ENCODE data around the gene ARHGEF1.

DNA sequence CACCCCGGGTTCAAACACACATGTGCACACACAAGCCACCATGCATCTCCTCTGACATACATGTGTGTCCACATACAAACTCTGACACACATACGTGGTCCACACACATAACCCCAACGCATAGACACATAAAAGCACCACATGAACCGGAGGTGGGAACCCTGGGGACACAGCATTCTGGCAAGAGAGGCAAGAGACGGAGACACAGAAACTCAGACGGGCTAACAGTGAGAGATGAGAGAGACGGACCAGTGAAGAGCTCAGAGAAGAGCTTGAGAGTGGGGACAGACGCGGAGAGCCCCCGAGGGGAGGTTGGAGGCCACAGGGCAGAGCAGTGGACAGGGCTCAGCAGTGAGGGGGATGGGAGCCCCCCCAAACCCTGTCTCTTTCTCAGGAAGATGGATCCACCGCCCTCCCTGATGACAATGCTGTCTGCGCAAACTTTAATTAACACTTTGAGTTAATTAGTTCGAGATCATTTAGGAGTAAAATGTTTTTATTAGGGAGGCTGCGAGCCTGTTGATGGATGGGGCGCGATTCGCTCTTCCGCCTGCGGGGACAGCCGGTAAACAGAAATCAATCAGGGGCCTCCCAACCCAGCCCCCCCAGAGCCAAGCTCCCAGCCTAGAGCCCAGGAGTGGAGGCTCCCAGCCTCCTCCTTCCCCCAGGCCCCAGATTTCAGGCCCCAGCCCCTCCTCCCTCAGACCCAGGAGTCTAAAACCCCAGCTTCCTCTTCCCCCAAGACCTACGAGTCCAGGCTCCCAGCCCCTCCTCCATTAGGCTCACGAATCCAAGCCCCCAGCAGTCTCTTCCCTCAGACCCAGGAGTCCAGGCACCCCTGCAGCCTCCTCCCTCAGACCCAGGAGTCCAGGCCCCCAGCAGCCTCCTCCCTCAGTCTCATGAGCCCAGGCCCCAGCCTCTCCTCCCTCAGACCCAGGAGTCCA is 54.8 kb downstream of the ARHGEF1 start:
- TF ChIP-seq POLR2A (IDR thresholded peaks at IDR 0.05): no peak
- no peak for TF ChIP-seq POLR2AphosphoS5 (IDR thresholded peaks at IDR 0.05; ENCODE audit: insufficient read depth in 1 of 2, low read depth in 1 of 2)
- TF ChIP-seq, protein P1, sequence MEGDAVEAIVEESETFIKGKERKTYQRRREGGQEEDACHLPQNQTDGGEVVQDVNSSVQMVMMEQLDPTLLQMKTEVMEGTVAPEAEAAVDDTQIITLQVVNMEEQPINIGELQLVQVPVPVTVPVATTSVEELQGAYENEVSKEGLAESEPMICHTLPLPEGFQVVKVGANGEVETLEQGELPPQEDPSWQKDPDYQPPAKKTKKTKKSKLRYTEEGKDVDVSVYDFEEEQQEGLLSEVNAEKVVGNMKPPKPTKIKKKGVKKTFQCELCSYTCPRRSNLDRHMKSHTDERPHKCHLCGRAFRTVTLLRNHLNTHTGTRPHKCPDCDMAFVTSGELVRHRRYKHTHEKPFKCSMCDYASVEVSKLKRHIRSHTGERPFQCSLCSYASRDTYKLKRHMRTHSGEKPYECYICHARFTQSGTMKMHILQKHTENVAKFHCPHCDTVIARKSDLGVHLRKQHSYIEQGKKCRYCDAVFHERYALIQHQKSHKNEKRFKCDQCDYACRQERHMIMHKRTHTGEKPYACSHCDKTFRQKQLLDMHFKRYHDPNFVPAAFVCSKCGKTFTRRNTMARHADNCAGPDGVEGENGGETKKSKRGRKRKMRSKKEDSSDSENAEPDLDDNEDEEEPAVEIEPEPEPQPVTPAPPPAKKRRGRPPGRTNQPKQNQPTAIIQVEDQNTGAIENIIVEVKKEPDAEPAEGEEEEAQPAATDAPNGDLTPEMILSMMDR (IDR thresholded peaks at IDR 0.05): no peak
